HepG2 (cell line): ENCODE data around the gene CFAP69. TPM values are rescaled to one million over a fixed set of nuclear protein-coding genes. Genes with fewer than 3 reads are reported as not detected.

ENCODE experiments used
- ARNT ChIP-seq: fragments of 450-650 bp; IDR thresholded peaks from 2 replicates; pipeline ENCODE4 v1.6.1; 2017
- CBX5 ChIP-seq: sonication (generic); formaldehyde crosslinking; IDR thresholded peaks from 2 replicates; pipeline ENCODE4 v1.4.0; 2020; ENCODE audit warnings: missing genetic modification reagents, borderline replicate concordance
- MTF2 ChIP-seq: sonication (generic); formaldehyde crosslinking; IDR thresholded peaks from 2 replicates; pipeline ENCODE4 v1.5.0; 2020; ENCODE audit warnings: missing genetic modification reagents, borderline replicate concordance
- PHF5A ChIP-seq: IDR thresholded peaks from one replicate; pipeline ENCODE4 v1.6.1; 2018; ENCODE audit warnings: low read depth, missing genetic modification reagents; ENCODE audit not compliant: unreplicated experiment
- PLRG1 ChIP-seq: fragments of 450-650 bp; conservative IDR thresholded peaks from 2 replicates; pipeline ENCODE4 v1.6.1; 2016
- POLR2A ChIP-seq, 2 experiments: IDR thresholded peaks; 2 replicates each; pipeline ENCODE4 v1.6.1; 2011; ENCODE audit warnings: low read depth in 2 of 2, low read length in 2 of 2, mild to moderate bottlenecking in 1 of 2, moderate library complexity in 1 of 2; ENCODE audit not compliant: insufficient read depth in 1 of 2
- PTBP1 ChIP-seq: fragments of 200-400 bp; formaldehyde crosslinking; IDR thresholded peaks from 2 replicates; pipeline ENCODE4 v1.6.1; 2018; ENCODE audit warnings: low read length, low read depth; ENCODE audit not compliant: poor library complexity, severe bottlenecking
- YY1 ChIP-seq: IDR thresholded peaks from 2 replicates; pipeline ENCODE4 v1.6.1; 2011; ENCODE audit warnings: low read length, low read depth, moderate library complexity, mild to moderate bottlenecking; ENCODE audit not compliant: insufficient read depth, insufficient replicate concordance
- ZNF207 ChIP-seq: fragments of 450-650 bp; IDR thresholded peaks from 2 replicates; pipeline ENCODE4 v1.6.1; 2016; ENCODE audit warnings: antibody characterized with exemption, borderline replicate concordance
- ZNF460 ChIP-seq: sonication (generic); formaldehyde crosslinking; IDR thresholded peaks from 2 replicates; pipeline ENCODE4 v1.5.1; 2020; ENCODE audit warnings: missing genetic modification reagents, mild to moderate bottlenecking, borderline replicate concordance
- ZNF484 ChIP-seq: sonication (generic); formaldehyde crosslinking; IDR thresholded peaks from 2 replicates; pipeline ENCODE4 v1.5.1; 2020; ENCODE audit warnings: mild to moderate bottlenecking, low read depth, missing genetic modification reagents, borderline replicate concordance
- polyA plus RNA-seq, 8 experiments: library from polyadenylated mRNA; depleted of rRNA in 3 of 8; stranded (reverse) in 7 of 8; unstranded in 1 of 8; fragments of >200 nt; fragmentation: Illumina TruSeq in 4 of 8; extraction: Trizol in 4 of 8; gene quantifications; 2 replicates each; pipeline versions ENCODE4 v1.2.1 to v1.2.3, GENCODE V29; 2011 to 2016; ENCODE audit warnings: low read depth in 4 of 8, missing spikeins in 1 of 8, mixed read lengths in 1 of 8; ENCODE audit not compliant: insufficient read depth in 1 of 8
- total RNA-seq, 5 experiments: library from RNA; depleted of rRNA; stranded (reverse); fragments of >200 nt; fragmentation: Illumina TruSeq; extraction: Trizol; gene quantifications; 2 replicates each; pipeline ENCODE4 v1.2.3, GENCODE V29; 2016; ENCODE audit warnings: low read depth in 1 of 5
- TF ChIP-seq, protein P1 (sequence below): sonication (generic); formaldehyde crosslinking; IDR thresholded peaks from 2 replicates; pipeline ENCODE4 v1.4.0; 2020; ENCODE audit warnings: missing genetic modification reagents, borderline replicate concordance
- TF ChIP-seq, protein P2 (sequence below): sonication (generic); formaldehyde crosslinking; conservative IDR thresholded peaks from 2 replicates; pipeline ENCODE4 v1.4.0; 2020; ENCODE audit warnings: mild to moderate bottlenecking, missing genetic modification reagents, moderate library complexity
- TF ChIP-seq, protein P3 (sequence below): sonication (generic); formaldehyde crosslinking; IDR thresholded peaks from 2 replicates; pipeline ENCODE4 v1.4.0; 2020; ENCODE audit warnings: missing genetic modification reagents
- TF ChIP-seq, protein P4 (sequence below): sonication (generic); formaldehyde crosslinking; IDR thresholded peaks from 2 replicates; pipeline ENCODE4 v1.4.0; 2020; ENCODE audit warnings: missing genetic modification reagents, mild to moderate bottlenecking, borderline replicate concordance

The CFAP69 gene
- total and polyA plus RNA-seq, 2 of the 13 experiments (the other 11 are each of a cell fraction or from before 2014, with no cell fraction given), result 2.2 to 4.0 TPM

DNA sequence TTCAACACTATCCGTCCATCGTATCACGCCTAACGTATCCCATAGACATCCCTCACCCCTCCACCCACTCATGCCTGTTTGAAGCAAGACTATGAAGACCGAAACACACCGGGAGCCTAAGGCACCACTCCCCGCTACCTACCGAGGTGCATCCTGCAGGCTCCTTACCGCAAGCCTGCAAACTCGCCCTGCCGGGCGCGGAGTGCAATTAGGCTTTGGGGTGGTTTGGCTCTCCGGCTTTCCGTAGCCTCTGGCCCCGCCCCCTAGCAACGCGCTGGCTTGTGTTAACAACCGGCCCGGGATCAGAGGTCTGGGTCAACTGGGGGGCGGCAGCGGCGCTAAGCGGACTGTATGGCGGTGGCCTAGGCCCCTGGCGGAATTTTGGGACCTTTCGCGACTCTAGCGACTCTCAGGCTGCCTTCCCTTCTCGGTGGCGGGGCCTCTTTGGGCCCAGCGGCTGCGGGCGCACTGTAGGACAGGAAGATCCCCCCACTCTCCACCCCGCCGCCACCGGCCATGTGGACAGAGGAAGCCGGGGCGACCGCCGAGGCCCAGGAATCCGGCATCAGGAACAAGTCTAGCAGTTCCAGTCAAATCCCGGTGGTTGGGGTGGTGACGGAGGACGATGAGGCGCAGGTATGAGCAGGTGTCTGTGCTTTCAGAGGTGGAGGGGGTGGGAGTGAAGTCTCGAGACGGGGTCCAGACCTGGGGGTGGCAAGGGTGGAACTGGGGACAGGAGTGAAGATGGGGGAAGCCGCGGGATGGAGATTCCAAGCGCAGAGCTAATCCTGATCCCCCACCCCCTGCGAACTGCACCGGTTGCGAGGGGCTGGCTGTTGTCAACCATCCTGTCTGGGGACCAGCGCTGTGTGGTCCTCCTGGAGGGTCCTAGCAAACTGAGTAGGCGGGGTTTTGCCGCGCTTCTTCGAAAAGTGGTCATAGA lies at the start of gene CFAP69 (continued):
- TF ChIP-seq, protein P1, sequence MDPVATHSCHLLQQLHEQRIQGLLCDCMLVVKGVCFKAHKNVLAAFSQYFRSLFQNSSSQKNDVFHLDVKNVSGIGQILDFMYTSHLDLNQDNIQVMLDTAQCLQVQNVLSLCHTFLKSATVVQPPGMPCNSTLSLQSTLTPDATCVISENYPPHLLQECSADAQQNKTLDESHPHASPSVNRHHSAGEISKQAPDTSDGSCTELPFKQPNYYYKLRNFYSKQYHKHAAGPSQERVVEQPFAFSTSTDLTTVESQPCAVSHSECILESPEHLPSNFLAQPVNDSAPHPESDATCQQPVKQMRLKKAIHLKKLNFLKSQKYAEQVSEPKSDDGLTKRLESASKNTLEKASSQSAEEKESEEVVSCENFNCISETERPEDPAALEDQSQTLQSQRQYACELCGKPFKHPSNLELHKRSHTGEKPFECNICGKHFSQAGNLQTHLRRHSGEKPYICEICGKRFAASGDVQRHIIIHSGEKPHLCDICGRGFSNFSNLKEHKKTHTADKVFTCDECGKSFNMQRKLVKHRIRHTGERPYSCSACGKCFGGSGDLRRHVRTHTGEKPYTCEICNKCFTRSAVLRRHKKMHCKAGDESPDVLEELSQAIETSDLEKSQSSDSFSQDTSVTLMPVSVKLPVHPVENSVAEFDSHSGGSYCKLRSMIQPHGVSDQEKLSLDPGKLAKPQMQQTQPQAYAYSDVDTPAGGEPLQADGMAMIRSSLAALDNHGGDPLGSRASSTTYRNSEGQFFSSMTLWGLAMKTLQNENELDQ (CRISPR knock-in tag), result no peak
- no peak for TF ChIP-seq ZNF460 (CRISPR knock-in tag)
- TF ChIP-seq ARNT, result no peak
- no peak for TF ChIP-seq ZNF207
- TF ChIP-seq CBX5 (CRISPR knock-in tag), result peak; percentile 79; the same call in 1 of the 2 replicates
- no peak for TF ChIP-seq PLRG1
- no peak for TF ChIP-seq ZNF484 (CRISPR knock-in tag)
- TF ChIP-seq, protein P2, sequence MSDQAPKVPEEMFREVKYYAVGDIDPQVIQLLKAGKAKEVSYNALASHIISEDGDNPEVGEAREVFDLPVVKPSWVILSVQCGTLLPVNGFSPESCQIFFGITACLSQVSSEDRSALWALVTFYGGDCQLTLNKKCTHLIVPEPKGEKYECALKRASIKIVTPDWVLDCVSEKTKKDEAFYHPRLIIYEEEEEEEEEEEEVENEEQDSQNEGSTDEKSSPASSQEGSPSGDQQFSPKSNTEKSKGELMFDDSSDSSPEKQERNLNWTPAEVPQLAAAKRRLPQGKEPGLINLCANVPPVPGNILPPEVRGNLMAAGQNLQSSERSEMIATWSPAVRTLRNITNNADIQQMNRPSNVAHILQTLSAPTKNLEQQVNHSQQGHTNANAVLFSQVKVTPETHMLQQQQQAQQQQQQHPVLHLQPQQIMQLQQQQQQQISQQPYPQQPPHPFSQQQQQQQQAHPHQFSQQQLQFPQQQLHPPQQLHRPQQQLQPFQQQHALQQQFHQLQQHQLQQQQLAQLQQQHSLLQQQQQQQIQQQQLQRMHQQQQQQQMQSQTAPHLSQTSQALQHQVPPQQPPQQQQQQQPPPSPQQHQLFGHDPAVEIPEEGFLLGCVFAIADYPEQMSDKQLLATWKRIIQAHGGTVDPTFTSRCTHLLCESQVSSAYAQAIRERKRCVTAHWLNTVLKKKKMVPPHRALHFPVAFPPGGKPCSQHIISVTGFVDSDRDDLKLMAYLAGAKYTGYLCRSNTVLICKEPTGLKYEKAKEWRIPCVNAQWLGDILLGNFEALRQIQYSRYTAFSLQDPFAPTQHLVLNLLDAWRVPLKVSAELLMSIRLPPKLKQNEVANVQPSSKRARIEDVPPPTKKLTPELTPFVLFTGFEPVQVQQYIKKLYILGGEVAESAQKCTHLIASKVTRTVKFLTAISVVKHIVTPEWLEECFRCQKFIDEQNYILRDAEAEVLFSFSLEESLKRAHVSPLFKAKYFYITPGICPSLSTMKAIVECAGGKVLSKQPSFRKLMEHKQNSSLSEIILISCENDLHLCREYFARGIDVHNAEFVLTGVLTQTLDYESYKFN, result peak; percentile 60
- TF ChIP-seq YY1, result peak; percentile 67
- TF ChIP-seq, protein P3, sequence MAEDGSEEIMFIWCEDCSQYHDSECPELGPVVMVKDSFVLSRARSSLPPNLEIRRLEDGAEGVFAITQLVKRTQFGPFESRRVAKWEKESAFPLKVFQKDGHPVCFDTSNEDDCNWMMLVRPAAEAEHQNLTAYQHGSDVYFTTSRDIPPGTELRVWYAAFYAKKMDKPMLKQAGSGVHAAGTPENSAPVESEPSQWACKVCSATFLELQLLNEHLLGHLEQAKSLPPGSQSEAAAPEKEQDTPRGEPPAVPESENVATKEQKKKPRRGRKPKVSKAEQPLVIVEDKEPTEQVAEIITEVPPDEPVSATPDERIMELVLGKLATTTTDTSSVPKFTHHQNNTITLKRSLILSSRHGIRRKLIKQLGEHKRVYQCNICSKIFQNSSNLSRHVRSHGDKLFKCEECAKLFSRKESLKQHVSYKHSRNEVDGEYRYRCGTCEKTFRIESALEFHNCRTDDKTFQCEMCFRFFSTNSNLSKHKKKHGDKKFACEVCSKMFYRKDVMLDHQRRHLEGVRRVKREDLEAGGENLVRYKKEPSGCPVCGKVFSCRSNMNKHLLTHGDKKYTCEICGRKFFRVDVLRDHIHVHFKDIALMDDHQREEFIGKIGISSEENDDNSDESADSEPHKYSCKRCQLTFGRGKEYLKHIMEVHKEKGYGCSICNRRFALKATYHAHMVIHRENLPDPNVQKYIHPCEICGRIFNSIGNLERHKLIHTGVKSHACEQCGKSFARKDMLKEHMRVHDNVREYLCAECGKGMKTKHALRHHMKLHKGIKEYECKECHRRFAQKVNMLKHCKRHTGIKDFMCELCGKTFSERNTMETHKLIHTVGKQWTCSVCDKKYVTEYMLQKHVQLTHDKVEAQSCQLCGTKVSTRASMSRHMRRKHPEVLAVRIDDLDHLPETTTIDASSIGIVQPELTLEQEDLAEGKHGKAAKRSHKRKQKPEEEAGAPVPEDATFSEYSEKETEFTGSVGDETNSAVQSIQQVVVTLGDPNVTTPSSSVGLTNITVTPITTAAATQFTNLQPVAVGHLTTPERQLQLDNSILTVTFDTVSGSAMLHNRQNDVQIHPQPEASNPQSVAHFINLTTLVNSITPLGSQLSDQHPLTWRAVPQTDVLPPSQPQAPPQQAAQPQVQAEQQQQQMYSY (CRISPR knock-in tag), result no peak
- no peak for TF ChIP-seq PTBP1
- TF ChIP-seq, protein P4, sequence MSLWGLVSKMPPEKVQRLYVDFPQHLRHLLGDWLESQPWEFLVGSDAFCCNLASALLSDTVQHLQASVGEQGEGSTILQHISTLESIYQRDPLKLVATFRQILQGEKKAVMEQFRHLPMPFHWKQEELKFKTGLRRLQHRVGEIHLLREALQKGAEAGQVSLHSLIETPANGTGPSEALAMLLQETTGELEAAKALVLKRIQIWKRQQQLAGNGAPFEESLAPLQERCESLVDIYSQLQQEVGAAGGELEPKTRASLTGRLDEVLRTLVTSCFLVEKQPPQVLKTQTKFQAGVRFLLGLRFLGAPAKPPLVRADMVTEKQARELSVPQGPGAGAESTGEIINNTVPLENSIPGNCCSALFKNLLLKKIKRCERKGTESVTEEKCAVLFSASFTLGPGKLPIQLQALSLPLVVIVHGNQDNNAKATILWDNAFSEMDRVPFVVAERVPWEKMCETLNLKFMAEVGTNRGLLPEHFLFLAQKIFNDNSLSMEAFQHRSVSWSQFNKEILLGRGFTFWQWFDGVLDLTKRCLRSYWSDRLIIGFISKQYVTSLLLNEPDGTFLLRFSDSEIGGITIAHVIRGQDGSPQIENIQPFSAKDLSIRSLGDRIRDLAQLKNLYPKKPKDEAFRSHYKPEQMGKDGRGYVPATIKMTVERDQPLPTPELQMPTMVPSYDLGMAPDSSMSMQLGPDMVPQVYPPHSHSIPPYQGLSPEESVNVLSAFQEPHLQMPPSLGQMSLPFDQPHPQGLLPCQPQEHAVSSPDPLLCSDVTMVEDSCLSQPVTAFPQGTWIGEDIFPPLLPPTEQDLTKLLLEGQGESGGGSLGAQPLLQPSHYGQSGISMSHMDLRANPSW, result peak; percentile 91
- TF ChIP-seq POLR2A (IDR thresholded peaks at IDR 0.05; ENCODE audit: insufficient read depth in 1 of 2, low read depth in 2 of 2, low read length in 2 of 2), result peak; percentile 33 to 82; a peak in 2 of 4 replicates
- peak; percentile 58 for TF ChIP-seq PHF5A (CRISPR knock-in tag)
- TF ChIP-seq MTF2 (CRISPR knock-in tag), result no peak
